NAMALWA (cell line): Measurements from ENCODE around the gene IFI30.
A peak's percentile ranks its signal among the peaks of the same experiment; 100 is the strongest.
"Not testable (repeated sequence)": the region's sequence is repeated elsewhere in the genome, so short reads cannot be mapped to it uniquely, and the experiment has no call there.

Experiments used
- DNase-seq: peaks from one replicate; pipeline ENCODE4 v3.0.0-alpha.2; 2015; ENCODE audit warnings: low spot score

The IFI30 gene

GRCh38 chr19:18203408-18203862, 29.8 kb downstream of the IFI30 start:
- no peak for DNase-seq

DNA sequence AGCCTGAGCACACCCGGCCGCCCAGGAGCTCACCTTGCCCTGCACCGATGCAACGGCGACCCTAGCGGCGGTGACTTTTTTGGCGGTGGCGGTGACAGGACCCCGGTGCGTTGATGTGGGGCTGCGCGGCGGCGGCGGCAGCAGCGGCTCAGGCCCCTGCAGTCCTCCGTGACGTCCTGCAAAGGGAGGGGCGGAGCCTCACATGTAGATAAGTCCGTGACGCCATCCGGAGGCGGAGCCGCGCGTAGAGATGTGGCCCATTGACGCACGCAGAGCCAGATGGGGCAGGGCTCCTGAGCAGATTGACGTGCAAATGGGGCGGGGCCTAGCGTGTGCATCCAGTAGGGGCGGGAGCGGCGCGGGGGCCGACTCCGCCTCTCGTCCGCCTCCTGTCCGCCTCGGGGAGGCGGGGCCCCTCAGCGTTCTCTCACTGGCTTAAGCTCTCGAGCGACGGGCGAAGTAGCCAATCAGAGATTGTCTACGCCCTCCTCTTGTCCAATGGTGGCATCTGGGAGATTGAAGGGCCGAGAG, 30.3 kb downstream of the IFI30 start, which contains the start of gene RAB3A:
Gene RAB3A, minus strand, starts transcription at position 180 of the 531 bp plus-strand sequence. CDS start 1,302 bp downstream, outside the sequence.
- peak; percentile 100 for DNase-seq

DNA sequence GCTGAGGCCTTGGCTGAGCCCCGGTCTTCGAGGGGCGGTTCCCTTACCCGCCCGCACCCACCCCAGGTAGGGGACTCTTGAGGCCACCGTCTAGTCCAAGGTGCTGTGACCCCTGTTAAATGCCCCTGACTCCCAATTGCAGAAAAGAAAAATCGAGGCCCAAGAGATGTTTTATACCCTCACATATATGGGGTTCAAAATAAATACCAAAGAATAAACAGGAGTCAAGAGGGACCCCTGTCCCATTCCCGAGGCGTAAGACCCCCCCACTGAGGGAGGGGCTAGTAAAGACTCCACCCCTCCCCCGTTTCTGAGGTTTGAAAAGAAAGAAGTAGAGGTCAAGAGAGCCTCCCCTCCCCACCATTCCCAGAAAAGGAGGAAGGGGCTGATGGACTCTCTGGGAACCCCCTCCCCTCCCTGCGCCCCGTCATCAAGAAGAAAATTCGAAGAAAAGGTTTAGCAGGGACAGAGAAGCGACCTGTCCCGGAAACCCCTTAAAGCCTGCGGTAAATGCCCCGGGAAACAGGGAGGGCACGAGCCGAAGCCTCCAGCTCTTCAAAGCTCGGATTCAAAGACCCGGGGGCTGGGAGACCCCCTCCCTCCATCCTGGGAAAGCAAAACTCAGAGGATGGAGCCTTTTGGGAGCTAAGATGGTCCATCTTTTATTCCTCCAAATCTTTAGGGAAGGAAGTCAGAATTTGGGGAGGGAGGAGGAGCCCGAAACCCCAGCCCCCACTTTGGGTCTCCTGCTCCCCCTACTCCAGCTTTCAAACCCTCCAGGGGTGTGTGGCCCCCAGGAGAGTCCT, 31.0 kb downstream of the IFI30 start:
- no peak for DNase-seq

GRCh38 chr19:18205200-18205892, 31.7 kb downstream of the IFI30 start:
- DNase-seq: peak; percentile 90

DNA sequence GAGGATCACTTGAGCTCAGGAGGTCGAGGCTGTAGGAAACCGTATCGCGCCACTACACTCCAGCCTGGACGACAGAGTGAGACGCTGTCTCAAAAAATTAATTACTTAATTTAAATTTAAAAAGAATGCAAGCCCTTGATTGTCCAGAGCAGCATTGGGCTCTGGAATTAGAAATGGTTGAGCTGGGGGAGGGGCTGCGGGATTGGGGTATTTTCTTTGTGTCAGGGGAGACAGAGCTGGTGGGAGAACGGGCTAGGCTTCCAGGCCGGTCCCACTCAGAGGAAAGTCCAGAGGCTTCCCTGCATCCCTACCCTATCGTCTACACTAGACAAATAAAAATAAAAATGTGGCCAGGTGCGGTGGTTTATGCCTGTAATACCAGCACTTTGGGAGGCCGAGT, 32.4 kb downstream of the IFI30 start:
- no peak for DNase-seq

DNA sequence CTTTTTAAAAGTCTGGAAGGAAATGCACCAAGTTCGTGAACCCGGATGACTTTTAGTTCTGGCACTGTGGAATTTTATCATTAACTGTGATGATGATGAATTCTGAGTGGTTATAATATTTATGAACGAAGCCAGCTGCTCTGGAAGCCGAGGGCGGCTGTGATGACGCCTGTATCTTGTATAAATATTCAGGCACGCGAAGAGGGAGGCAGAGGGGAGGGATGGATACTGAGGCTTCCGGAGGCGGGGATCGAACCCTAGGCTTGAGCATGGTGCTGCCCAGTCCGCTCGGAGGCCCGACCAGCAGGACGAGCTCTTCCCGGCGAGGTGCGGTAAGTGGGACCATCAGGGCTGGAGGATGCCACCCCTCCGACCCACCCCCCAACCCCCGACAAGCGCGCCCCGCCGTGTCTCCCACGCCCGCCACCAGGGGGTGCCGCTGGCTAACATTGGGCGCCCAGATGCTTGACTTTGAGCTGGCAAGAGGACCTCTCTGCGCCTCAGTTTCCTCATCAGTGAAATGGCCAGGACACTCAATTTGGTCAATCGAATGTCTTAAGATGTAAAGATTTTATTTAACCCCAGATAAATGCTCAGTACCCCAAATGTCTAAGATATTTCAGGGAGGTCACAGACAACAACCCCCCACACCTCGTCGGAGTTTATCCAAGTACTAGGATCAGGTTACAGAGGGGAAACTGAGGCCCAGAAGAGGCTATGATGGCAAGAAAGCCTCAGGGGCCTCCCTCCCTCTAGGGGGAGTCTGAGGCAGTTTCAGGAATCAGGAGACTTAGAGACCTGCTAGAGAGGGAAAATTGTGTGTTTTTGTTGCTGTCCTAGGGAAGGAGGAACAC, 34.7 kb downstream of the IFI30 start:
- DNase-seq: peak; percentile 59

DNA sequence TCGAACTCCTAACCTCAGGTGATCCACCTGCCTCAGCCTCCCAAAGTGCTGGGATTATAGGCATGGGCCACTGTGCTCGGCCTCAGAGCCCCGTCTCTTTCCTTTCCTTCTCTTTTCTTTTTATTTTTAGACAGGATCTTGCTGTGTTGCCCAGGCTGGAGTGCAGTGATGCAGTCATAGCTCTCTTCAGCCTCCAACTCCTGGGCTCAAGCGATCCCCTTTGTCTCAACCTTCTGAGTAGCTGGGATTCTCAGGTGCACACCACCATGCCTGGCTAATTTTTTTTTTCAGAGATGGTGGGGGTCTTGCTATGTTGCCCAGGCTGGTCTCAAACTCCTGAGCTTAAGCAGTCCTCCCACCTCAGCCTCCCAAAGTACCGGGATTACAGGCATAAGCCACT, 36.3 kb downstream of the IFI30 start:
- not testable (repeated sequence) for DNase-seq

GRCh38 chr19:18211683-18212082, 38.1 kb downstream of the IFI30 start:
- DNase-seq: no peak

- no peak for DNase-seq
These were observed 41.3 kb downstream of the IFI30 start for GRCh38 chr19:18214779-18215433.

GRCh38 chr19:18216789-18217188, 43.2 kb downstream of the IFI30 start:
- DNase-seq: no peak

GRCh38 chr19:18218159-18218558, 44.5 kb downstream of the IFI30 start:
- no peak for DNase-seq

DNA sequence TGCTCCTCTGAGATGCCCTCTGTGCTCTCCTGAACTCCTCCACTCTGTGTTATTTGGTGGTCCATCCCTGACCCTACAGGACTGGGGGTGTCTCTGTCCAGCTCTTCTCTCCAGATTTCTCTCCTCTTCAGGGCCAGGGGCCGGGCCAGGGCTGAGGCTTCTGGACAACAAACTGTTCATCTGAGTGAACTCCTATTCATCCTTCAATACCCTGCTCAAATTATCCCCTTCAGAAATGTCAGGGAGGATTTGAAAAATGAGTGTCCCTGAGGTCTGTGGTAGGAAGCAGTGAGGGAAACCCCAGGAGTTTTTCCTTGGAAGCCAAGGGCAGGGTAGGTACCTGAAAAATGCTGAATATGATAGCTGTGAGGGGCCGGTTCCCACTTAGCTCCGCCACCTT, 45.0 kb downstream of the IFI30 start:
- DNase-seq: no peak

- DNase-seq: no peak
These were observed 46.5 kb downstream of the IFI30 start for GRCh38 chr19:18219911-18220631.

DNA sequence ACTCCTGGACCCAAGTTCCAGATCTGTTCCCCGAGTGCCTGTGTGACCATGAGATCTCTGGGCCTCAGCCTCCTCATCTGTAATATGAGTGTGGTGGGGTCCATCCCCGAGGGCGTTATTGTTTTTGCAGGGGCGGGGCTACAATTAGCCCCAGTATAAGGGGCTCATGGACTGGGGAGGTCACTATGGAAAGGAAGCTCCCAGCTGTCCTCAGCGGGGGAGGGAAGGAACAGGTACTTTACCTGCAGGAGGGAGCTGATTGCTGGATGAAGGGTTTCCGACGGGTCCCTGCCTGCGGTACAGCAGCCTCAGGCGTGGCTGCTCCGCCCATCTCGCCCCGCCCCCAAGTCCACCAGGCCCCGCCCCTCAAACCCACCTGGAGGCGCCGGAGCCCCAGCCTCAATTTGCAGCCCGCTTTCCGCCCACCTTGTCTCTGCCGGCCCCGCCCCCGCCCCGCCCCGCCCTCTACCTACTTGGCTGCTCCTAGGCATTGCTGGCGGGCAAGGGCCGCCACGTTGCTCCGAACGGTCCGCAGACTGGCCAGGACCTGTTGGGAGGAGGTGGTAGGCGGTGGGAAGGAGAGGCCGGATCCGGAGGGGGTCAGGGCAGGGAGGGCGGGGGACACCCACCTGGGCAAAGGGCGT, 47.1 kb downstream of the IFI30 start:
- no peak for DNase-seq

GRCh38 chr19:18221815-18222725, 48.5 kb downstream of the IFI30 start:
- no peak for DNase-seq

DNA sequence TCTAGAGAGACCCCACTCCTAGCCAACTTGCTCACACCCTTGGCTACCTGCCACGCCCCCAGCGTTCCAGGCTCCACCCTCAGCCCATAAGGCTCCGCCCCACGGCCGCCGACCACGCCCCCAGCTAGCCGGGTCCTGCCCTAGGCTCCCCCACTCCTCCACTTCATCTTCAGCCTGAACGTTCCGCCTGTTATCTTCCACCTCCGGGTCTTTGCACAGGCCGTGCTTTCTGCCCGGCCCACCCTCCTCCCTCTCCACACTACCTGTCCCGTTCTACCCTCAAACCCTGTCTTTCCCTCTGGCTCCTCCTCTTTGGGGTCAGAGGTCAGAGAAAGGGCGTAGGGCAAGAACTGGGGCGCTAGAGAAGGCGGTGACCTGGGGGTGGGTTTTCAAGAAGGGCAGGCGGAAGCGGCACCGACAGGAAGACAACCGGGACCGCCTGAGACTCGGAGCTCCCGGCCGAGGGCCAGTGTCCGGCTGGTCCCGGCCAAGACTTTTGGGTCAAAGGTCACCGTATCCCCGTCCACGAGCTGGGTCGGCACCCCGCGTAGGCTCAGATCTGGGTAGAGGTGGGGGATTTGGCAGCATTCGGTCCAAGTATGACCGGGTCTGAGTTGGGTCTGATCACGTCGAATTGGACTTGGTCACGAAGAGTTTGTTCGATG, 50.4 kb downstream of the IFI30 start:
- peak; percentile 89 for DNase-seq

DNA sequence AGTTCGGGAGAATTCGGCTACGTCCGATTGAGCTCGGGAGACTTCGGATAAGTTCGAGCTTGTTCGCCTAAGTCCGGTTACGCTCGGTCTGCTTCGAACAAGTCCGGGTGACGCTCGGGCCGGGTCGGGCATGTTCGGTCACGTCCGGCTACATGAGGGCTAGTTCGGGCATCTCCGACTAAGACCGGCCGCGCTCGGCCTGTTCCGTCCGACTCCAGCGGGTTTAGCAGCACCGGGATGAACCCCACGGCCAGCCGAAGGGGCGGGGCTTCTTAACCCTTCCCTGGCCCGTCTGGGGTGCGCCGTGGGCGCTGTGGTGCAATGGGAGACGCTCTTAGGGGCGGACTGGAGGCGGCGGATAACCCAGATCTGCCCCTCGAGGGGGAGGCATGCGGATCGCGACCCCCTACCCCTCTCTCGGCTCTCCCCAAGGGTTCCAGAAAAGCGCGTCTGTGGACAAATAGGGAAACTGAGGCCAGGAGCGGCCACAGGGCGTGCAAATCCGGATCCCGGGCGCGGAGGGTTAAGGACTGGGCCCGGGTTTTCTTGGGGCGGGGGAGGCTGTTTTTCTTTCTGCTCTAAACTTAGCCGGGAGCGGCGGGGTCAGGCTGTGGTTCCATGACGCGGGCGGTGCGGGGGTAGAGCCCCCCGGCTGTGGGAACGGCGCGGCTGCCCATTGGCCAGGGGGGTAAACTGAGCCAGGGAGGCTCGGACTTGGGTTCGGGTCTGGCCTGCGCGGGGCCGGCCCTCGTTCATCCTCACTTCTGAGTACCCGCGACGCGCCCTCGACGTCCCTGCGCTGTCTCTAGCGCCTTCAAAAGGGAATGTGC, 51.1 kb downstream of the IFI30 start:
- peak; percentile 94 for DNase-seq

- no peak for DNase-seq
These were observed 51.7 kb downstream of the IFI30 start for GRCh38 chr19:18225355-18225701.
